PC-3 (cell line): ENCODE measurements around the gene METTL17.

Source experiments
- CTCF ChIP-seq: fragments of 300-600 bp; sonication (generic); conservative IDR thresholded peaks from 2 replicates; pipeline ENCODE4 v1.5.1; 2017; ENCODE audit warnings: antibody characterized with exemption, low read depth, mild to moderate bottlenecking, low read length
- EZH2 ChIP-seq: fragments of 300-600 bp; sonication (generic); IDR thresholded peaks from one replicate; pipeline ENCODE4 v1.6.1; 2017; ENCODE audit warnings: antibody characterized with exemption, mild to moderate bottlenecking, low read length; ENCODE audit not compliant: unreplicated experiment
- EZH2phosphoT487 ChIP-seq: fragments of 300-600 bp; sonication (generic); IDR thresholded peaks from 2 replicates; pipeline ENCODE4 v1.6.1; 2018; ENCODE audit warnings: mild to moderate bottlenecking, antibody characterized with exemption, low read length, borderline replicate concordance

- no peak for TF ChIP-seq CTCF
- no peak for TF ChIP-seq EZH2
- no peak for TF ChIP-seq EZH2phosphoT487
Observed at GRCh38 chr14:21034707-21035106, 44.9 kb downstream of the METTL17 start, which contains the start of gene RNASE13.
